GM12891 (cell line): ENCODE data around the gene RNF222.

Experiments
- POLR2A ChIP-seq: IDR thresholded peaks from 2 replicates; pipeline ENCODE4 v1.6.1; 2011; ENCODE audit warnings: low read depth, low read length, control low read depth
- POLR2AphosphoS5 ChIP-seq: IDR thresholded peaks from 2 replicates; pipeline ENCODE4 v1.6.1; 2011; ENCODE audit warnings: low read depth, low read length, control low read depth
- POU2F2 ChIP-seq: IDR thresholded peaks from 2 replicates; pipeline ENCODE4 v1.6.1; 2011; ENCODE audit warnings: low read depth, mild to moderate bottlenecking, control low read depth, low read length, moderate library complexity
- SPI1 ChIP-seq: IDR thresholded peaks from 2 replicates; pipeline ENCODE4 v1.6.1; 2011; ENCODE audit warnings: low read depth, low read length, control low read depth

DNA sequence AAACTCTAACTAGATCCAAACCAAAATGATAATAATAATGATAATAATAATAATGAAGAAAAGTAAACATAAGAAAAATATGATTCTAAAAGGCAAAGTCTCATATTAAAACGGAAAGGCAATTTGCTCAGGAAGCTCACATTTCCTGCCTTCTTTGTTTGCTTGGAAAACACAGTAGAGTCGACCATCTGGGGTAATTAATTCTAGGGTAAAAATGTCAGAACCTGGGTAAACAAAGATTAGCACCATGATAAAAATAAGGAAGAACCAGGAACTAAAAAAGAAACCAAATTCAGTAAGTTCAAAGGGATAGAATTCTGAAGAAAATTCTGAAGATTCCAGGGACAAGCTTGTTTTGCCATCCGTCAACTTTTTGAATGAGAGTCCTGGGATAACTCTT is 37.4 kb downstream of the RNF222 start:
- TF ChIP-seq POLR2AphosphoS5, result no peak
- no peak for TF ChIP-seq POLR2A
- no peak for TF ChIP-seq POU2F2
- TF ChIP-seq SPI1, result no peak
